Fibroblast of lung (primary cell): ENCODE measurements around the gene NAA38.

ENCODE experiments used
- CTCF ChIP-seq, 2 donors: IDR thresholded peaks in 1 of 2; conservative IDR thresholded peaks in 1 of 2; 1 replicate in 1 of 2; 2 replicates in 1 of 2; pipeline ENCODE4 v1.5.1; 2011 to 2012; ENCODE audit warnings: low read length in 2 of 2, control low read depth in 1 of 2, inconsistent platforms in 1 of 2, low read depth in 1 of 2, mild to moderate bottlenecking in 1 of 2
- EZH2 ChIP-seq: IDR thresholded peaks from 2 replicates; pipeline ENCODE4 v1.5.1; 2012; ENCODE audit warnings: low read length, control low read depth, mild to moderate bottlenecking; ENCODE audit errors: missing control alignments

GRCh38 chr17:7893187-7893880 lies 36.0 kb upstream of the NAA38 start:
- TF ChIP-seq CTCF (conservative IDR thresholded peaks at IDR 0.05 in 1 of 2, IDR thresholded peaks at IDR 0.05 in 1 of 2; ENCODE audit: low read depth in 1 of 2, low read length in 2 of 2) (no peak), EZH2 (no peak)
